ENCODE results near the gene H2AZ2.
A peak's percentile ranks its signal among the peaks of the same experiment; 100 is the strongest.

The H2AZ2 gene

DNA sequence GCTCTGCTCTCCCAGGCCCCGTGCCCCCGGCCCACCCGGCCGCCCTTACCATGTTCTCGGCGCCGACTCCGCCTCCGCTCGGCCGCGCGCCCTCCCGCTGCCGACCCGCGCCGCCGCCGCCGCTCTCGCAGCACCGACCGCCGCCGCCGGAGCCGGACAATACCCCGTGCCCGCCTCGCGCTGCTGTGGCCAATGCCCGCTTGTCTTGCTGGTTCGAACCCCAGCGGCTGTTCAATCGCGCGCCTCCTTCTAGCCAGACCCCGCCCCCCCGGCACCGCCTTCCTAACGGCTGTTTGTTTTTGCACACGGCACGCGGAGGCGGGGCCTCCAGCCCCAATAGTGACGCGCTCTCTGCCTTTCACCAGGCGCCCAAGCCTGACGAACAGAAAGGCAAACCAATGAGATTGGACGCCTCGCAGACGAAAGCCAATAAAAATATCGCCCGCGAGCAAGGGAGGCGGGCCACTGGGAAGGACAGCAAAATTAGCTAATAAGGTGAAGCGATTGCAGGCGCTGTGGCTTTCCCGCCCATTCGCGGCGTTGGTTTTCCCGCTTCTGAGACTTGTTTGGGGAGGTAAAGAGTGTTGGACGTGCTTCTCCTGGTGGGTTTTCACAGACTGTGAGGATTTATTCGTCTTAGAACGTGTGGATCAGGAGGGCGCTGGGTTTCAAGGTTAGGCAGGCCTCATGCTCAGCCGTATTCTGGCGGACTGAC, at the start of gene H2AZ2:
TSS of gene H2AZ2 (minus strand) at position 168 of the 715 bp plus-strand sequence. CDS start at position 52, 116 bp downstream.
- 0 out of 2 replicates have a peak, but pooled peaks have one; percentile 7 for TF ChIP-seq ZFP3 (CRISPR knock-in tag; IDR thresholded peaks at IDR 0.05)
- TF ChIP-seq, protein P1, sequence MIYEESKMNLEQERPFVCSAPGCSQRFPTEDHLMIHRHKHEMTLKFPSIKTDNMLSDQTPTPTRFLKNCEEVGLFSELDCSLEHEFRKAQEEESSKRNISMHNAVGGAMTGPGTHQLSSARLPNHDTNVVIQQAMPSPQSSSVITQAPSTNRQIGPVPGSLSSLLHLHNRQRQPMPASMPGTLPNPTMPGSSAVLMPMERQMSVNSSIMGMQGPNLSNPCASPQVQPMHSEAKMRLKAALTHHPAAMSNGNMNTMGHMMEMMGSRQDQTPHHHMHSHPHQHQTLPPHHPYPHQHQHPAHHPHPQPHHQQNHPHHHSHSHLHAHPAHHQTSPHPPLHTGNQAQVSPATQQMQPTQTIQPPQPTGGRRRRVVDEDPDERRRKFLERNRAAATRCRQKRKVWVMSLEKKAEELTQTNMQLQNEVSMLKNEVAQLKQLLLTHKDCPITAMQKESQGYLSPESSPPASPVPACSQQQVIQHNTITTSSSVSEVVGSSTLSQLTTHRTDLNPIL (CRISPR knock-in tag; IDR thresholded peaks at IDR 0.05; ENCODE audit: low read depth): no peak
- TF ChIP-seq ZNF565 (CRISPR knock-in tag; conservative IDR thresholded peaks at IDR 0.05; ENCODE audit: low read depth): no peak
- peak; percentile 93 for ATAC-seq

GRCh38 chr7:44897309-44897708, 49.4 kb upstream of the H2AZ2 start:
- TF ChIP-seq CSDC2 (CRISPR knock-in tag; IDR thresholded peaks at IDR 0.05) (no peak), POU6F1 (CRISPR knock-in tag; IDR thresholded peaks at IDR 0.05; ENCODE audit: borderline replicate concordance, low read depth) (no peak)
- TF ChIP-seq, protein P2, sequence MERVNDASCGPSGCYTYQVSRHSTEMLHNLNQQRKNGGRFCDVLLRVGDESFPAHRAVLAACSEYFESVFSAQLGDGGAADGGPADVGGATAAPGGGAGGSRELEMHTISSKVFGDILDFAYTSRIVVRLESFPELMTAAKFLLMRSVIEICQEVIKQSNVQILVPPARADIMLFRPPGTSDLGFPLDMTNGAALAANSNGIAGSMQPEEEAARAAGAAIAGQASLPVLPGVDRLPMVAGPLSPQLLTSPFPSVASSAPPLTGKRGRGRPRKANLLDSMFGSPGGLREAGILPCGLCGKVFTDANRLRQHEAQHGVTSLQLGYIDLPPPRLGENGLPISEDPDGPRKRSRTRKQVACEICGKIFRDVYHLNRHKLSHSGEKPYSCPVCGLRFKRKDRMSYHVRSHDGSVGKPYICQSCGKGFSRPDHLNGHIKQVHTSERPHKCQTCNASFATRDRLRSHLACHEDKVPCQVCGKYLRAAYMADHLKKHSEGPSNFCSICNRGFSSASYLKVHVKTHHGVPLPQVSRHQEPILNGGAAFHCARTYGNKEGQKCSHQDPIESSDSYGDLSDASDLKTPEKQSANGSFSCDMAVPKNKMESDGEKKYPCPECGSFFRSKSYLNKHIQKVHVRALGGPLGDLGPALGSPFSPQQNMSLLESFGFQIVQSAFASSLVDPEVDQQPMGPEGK (CRISPR knock-in tag; IDR thresholded peaks at IDR 0.05; ENCODE audit: borderline replicate concordance): no peak
- no peak for ATAC-seq

- TF ChIP-seq PPARA (CRISPR knock-in tag; IDR thresholded peaks at IDR 0.05; ENCODE audit: borderline replicate concordance) (no peak), ISL1 (CRISPR knock-in tag; IDR thresholded peaks at IDR 0.05) (no peak), RARB (CRISPR knock-in tag; IDR thresholded peaks at IDR 0.05) (no peak), CSRNP3 (CRISPR knock-in tag; IDR thresholded peaks at IDR 0.05) (no peak), TCF4 (CRISPR knock-in tag; IDR thresholded peaks at IDR 0.05; ENCODE audit: borderline replicate concordance) (no peak), OSR1 (CRISPR knock-in tag; IDR thresholded peaks at IDR 0.05) (no peak), CSDC2 (CRISPR knock-in tag; IDR thresholded peaks at IDR 0.05) (no peak)
- TF ChIP-seq, protein P3, sequence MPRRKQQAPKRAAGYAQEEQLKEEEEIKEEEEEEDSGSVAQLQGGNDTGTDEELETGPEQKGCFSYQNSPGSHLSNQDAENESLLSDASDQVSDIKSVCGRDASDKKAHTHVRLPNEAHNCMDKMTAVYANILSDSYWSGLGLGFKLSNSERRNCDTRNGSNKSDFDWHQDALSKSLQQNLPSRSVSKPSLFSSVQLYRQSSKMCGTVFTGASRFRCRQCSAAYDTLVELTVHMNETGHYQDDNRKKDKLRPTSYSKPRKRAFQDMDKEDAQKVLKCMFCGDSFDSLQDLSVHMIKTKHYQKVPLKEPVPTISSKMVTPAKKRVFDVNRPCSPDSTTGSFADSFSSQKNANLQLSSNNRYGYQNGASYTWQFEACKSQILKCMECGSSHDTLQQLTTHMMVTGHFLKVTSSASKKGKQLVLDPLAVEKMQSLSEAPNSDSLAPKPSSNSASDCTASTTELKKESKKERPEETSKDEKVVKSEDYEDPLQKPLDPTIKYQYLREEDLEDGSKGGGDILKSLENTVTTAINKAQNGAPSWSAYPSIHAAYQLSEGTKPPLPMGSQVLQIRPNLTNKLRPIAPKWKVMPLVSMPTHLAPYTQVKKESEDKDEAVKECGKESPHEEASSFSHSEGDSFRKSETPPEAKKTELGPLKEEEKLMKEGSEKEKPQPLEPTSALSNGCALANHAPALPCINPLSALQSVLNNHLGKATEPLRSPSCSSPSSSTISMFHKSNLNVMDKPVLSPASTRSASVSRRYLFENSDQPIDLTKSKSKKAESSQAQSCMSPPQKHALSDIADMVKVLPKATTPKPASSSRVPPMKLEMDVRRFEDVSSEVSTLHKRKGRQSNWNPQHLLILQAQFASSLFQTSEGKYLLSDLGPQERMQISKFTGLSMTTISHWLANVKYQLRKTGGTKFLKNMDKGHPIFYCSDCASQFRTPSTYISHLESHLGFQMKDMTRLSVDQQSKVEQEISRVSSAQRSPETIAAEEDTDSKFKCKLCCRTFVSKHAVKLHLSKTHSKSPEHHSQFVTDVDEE (CRISPR knock-in tag; IDR thresholded peaks at IDR 0.05): no peak
- TF ChIP-seq, protein P1 (CRISPR knock-in tag; IDR thresholded peaks at IDR 0.05; ENCODE audit: low read depth): no peak
- no peak for ATAC-seq
Measured at GRCh38 chr7:44894888-44895580, 47.1 kb upstream of the H2AZ2 start.

DNA sequence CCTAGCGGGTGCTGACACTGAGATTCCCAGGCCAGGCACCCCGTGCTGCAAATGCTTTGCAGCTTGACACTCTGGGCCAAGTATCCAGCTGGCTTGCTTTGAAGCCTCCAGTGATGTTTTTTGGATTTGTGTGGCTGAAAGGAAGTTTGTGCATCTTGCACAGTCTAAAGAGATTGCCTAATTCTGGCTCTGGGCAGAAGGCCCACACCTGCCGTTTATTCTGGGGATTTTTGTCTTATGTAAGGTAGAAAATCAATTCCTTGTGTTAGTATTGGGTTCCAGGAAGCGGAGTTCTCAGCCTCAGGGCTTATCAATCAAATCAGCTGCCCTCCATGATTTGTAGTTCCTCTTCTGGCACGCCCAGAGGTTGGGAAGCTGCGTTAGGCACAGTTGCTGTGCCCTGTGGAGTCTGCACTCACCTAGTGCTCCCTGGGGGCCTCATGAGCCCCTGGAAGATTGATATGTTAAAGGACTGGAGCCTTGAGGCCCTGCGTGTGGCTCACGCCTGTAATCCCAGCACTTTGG, 45.9 kb upstream of the H2AZ2 start:
- ATAC-seq: no peak
- TF ChIP-seq ZFP3 (CRISPR knock-in tag; IDR thresholded peaks at IDR 0.05) (no peak), ESRRG (CRISPR knock-in tag; IDR thresholded peaks at IDR 0.05) (no peak)
